Sigmoid colon (tissue), 7 donors: ENCODE results near the gene DERL2. TPM values are rescaled to one million over a fixed set of nuclear protein-coding genes. Genes with fewer than 3 reads are reported as not detected.
A peak's percentile ranks its signal among the peaks of the same experiment; 100 is the strongest.

ENCODE experiments used
- DNase-seq: peaks from one replicate; pipeline ENCODE4 v3.0.0-alpha.2; 2019
- H3K27ac ChIP-seq, 4 donors: fragments of 200-600 bp; sonication (generic); one replicate each; pipeline ENCODE4 v1.5.1; 2016 to 2019; ENCODE audit warnings: mild to moderate bottlenecking in 1 of 4
- H3K27me3 ChIP-seq, 3 donors: fragments of 200-600 bp; sonication (generic); one replicate each; pipeline ENCODE4 v1.5.1; 2019; ENCODE audit warnings: mild to moderate bottlenecking in 1 of 3
- H3K36me3 ChIP-seq, 4 donors: fragments of 200-600 bp; sonication (generic); one replicate each; pipeline ENCODE4 v1.5.1; 2016 to 2019
- H3K4me1 ChIP-seq, 4 donors: fragments of 200-600 bp; sonication (generic); one replicate each; pipeline ENCODE4 v1.5.1; 2017 to 2019
- H3K4me3 ChIP-seq, 4 donors: fragments of 200-600 bp; sonication (generic); one replicate each; pipeline ENCODE4 v1.5.1; 2017 to 2019; ENCODE audit warnings: mild to moderate bottlenecking in 2 of 4, moderate library complexity in 1 of 4
- H3K9me3 ChIP-seq, 4 donors: fragments of 200-600 bp in 3 of 4; sonication (generic) in 3 of 4; one replicate each; pipeline versions ENCODE4 v1.5.1 to v1.6.1; 2013 to 2019
- CTCF ChIP-seq, 4 experiments: fragments of 450-650 bp in 3 of 4; fragments of 200-600 bp in 1 of 4; IDR thresholded peaks; one replicate each; pipeline ENCODE4 v1.5.1; 2016 to 2019; ENCODE audit warnings: antibody characterized with exemption in 4 of 4, mild to moderate bottlenecking in 3 of 4, moderate library complexity in 2 of 4
- EP300 ChIP-seq, 4 donors: sonication (generic); formaldehyde crosslinking; IDR thresholded peaks; one replicate each; pipeline ENCODE4 v1.6.1; 2017; ENCODE audit warnings: antibody characterized with exemption in 4 of 4
- POLR2A ChIP-seq, 2 donors: fragments of 450-650 bp; IDR thresholded peaks; one replicate each; pipeline ENCODE4 v1.6.1; 2016; ENCODE audit warnings: antibody characterized with exemption in 2 of 2, mild to moderate bottlenecking in 2 of 2, moderate library complexity in 2 of 2
- POLR2AphosphoS5 ChIP-seq, 4 donors: sonication (generic); formaldehyde crosslinking; IDR thresholded peaks; one replicate each; pipeline ENCODE4 v1.6.1; 2017; ENCODE audit warnings: antibody characterized with exemption in 4 of 4
- WGBS, 2 donors: extraction: QIAGEN DNeasy Blood & Tissue Kit; methylation state at CpG; one replicate each; pipeline ENCODE4 v1.1.7; 2013; 5-methylcytosine and 5-hydroxymethylcytosine counted together
- intact Hi-C: fragments of 100-400 bp; cut with DNase I; formaldehyde crosslinking; loops from one replicate; pipeline ENCODE4 v1.15.1; 2023
- polyA plus RNA-seq, 3 donors: library from polyadenylated mRNA; stranded (reverse); fragments of 200-250 nt; gene quantifications; one replicate each; pipeline ENCODE4 v1.2.3, GENCODE V29; 2013
- total RNA-seq, 4 donors: library from RNA; depleted of rRNA; stranded (reverse); fragments of >200 nt; gene quantifications; one replicate each; pipeline ENCODE4 v1.1.0, GENCODE V29; 2016
- donor health status: healthy with polysubstance abuse.
- donor health status: Bipolar disorder and iron deficiency.
- donor health status: healthy.

The DERL2 gene
- total and polyA plus RNA-seq, 7 donors, result 14.3 to 51.3 (median 23.1) TPM

DNA sequence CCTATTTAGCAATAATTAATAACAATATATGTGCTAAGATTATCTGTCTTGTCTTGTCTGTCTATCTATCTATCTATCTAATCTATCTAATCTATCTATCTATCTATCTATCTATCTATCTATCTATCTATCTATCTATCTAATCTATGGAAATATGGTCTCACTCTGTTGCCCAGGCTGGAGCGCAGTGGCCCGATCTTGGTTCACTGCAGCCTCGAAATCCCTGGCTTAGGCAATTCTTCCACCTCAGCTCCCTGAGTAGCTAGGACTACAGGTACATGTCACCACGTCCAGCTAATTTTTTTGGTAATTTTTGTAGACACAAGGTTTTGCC, 45.1 kb upstream of the DERL2 start:
- Histone ChIP-seq H3K9me3 (no peaks in the 10 kb centered on the region), H3K4me3 (no peak overlapping the region), H3K4me1 (peaks cover 0 to 20% (median 18%) of the 10 kb centered on the region in 4 donors), H3K27ac (no peak overlapping the region), H3K36me3 (peaks cover 0 to 41% (median 11%) of the 10 kb centered on the region in 4 donors), H3K27me3 (no peaks in the 10 kb centered on the region)
- intact Hi-C loops, result no loop called here
- DNase-seq, result no peak
- WGBS, 2 donors, result 87 to 94% methylated on average over 4 of the region's 4 CpGs
- TF ChIP-seq POLR2A (IDR thresholded peaks at IDR 0.05), result no peak
- TF ChIP-seq EP300 (IDR thresholded peaks at IDR 0.05), result no peak
- TF ChIP-seq CTCF (IDR thresholded peaks at IDR 0.05), result no peak
- no peak for TF ChIP-seq POLR2AphosphoS5 (IDR thresholded peaks at IDR 0.05)

GRCh38 chr17:5530265-5531084, 44.5 kb upstream of the DERL2 start:
- no peaks in the 10 kb centered on the region for H3K9me3 ChIP-seq
- H3K27ac ChIP-seq, result no peak overlapping the region
- peak; percentile 11 for DNase-seq
- H3K27me3 ChIP-seq, result no peaks in the 10 kb centered on the region
- WGBS, 2 donors, result 81 to 86% methylated on average over 12 of the region's 12 CpGs
- intact Hi-C loops, result no loop called here
- peaks cover 0 to 39% (median 9%) of the 10 kb centered on the region in 4 donors for H3K36me3 ChIP-seq
- peaks cover 0 to 20% (median 18%) of the 10 kb centered on the region in 4 donors for H3K4me1 ChIP-seq
- no peak for TF ChIP-seq CTCF (IDR thresholded peaks at IDR 0.05)
- TF ChIP-seq POLR2A (IDR thresholded peaks at IDR 0.05), result no peak
- no peak for TF ChIP-seq POLR2AphosphoS5 (IDR thresholded peaks at IDR 0.05)
- no peak for TF ChIP-seq EP300 (IDR thresholded peaks at IDR 0.05)
- H3K4me3 ChIP-seq, result no peak overlapping the region

DNA sequence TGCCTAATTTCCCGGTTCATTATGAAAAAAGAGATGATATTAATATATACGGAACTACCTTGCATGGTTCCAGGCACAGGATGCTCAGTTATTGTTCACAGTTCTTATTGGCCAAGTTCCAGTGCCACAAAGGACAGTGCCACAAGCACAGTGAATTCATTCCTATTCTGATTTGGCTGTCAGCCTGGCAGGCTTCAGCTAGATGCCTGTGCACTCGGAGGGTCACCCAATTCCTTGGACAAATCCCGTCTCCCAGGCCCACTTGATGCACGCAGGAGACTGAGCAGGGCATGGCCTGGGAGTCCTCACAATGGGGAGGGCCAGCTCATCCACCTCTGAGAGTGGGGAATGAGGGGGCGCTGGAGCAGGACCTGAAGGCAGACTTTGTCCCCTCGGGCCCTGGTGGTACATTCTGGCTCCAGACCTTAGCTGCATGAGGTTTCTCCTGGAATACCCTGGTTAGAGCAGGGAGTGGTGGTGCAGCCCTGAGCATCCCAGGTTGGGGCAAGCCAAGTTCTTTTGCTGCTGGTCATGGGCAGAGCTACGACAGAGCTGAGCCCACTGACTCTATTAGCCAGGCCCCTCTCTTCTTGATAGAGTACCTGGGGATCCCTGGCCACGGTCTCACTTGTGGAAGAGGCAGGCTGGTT, 41.7 kb upstream of the DERL2 start:
- Histone ChIP-seq H3K27me3 (no peaks in the 10 kb centered on the region), H3K27ac (peak overlapping the region in 3 of 4 donors; percentile 68 to 85 (median 80)), H3K4me1 (peaks cover 0 to 20% (median 18%) of the 10 kb centered on the region in 4 donors), H3K4me3 (no peak overlapping the region), H3K36me3 (peaks cover 0 to 32% (median 7%) of the 10 kb centered on the region in 4 donors), H3K9me3 (no peaks in the 10 kb centered on the region)
- peak; percentile 46 for DNase-seq
- TF ChIP-seq CTCF (IDR thresholded peaks at IDR 0.05), result no peak
- no peak for TF ChIP-seq POLR2AphosphoS5 (IDR thresholded peaks at IDR 0.05)
- no peak for TF ChIP-seq POLR2A (IDR thresholded peaks at IDR 0.05)
- no peak for TF ChIP-seq EP300 (IDR thresholded peaks at IDR 0.05)
- 79 to 92% methylated on average over 9 of the region's 9 CpGs for WGBS, 2 donors
- intact Hi-C loops, result no loop called here

DNA sequence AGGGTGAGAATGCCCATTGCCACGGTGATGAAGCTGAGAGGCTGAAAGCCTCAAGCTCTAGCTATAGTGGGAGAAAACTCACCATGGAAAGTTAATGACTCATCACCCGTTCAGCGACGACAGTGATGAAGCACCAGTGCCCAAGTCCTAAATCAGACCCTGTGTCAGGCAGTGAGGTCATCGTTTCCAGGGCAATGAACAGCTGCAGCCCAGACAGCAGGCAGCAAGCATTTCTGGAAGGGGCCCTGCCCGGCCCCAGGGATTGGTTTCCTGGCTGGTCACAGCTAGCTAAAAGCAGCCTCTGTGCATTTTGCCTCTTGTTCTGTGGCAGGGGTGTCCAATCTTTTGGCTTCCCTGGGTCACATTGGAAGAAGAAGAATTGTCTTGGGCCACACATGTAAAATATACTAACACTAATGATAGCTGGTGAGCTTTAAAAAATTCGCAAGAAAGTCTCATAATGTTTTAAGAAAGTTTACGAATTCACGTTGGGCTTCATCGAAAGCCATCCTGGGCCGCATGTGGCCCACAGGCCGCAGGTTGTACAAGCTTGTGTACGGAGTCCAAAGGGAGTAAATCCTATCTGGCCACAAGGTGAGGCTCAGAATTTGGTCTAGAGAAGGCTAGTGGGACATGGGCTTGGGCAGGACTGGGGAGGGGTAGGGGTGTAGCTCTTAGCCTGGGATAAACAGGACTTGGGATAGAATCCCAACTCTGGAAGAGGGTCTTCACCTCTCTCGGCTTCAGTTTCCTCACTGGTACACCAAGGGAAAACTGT, 41.0 kb upstream of the DERL2 start:
- 54 to 57% methylated on average over 14 of the region's 14 CpGs for WGBS, 2 donors
- H3K27ac ChIP-seq, result peak overlapping the region; percentile 53 to 85 (median 74)
- TF ChIP-seq EP300 (IDR thresholded peaks at IDR 0.05) (peak in 1 of 4 donors; percentile 69), CTCF (IDR thresholded peaks at IDR 0.05) (no peak), POLR2AphosphoS5 (IDR thresholded peaks at IDR 0.05) (peak; percentile 12 to 82 (median 74)), POLR2A (IDR thresholded peaks at IDR 0.05) (no peak)

More for the DNA sequence above, 41.0 kb upstream of the DERL2 start:
- no peak overlapping the region for H3K4me3 ChIP-seq
- no peaks in the 10 kb centered on the region for H3K27me3 ChIP-seq
- H3K9me3 ChIP-seq, result no peaks in the 10 kb centered on the region
- peaks cover 0 to 20% (median 18%) of the 10 kb centered on the region in 4 donors for H3K4me1 ChIP-seq
- intact Hi-C loops, result no loop called here
- peaks cover 0 to 25% (median 7%) of the 10 kb centered on the region in 4 donors for H3K36me3 ChIP-seq
- peak; percentile 85 for DNase-seq
